GM12864 (cell line): ENCODE data around the gene HACE1.
A peak's percentile ranks its signal among the peaks of the same experiment; 100 is the strongest.

Experiments
- DNase-seq: peaks from one replicate; pipeline ENCODE4 v3.0.0-alpha.2; 2011; ENCODE audit warnings: low read depth
- H3K4me3 ChIP-seq: 2 replicates; pipeline ENCODE4 v1.5.1; 2011; ENCODE audit warnings: mild to moderate bottlenecking, low read depth, low read length, control low read depth
- CTCF ChIP-seq: IDR thresholded peaks from 2 replicates; pipeline ENCODE4 v1.5.1; 2011; ENCODE audit warnings: low read depth, mild to moderate bottlenecking, moderate library complexity, low read length, control low read depth, inconsistent platforms; ENCODE audit errors: missing control alignments

Gene HACE1

GRCh38 chr6:104796031-104796785 lies 63.5 kb downstream of the HACE1 start:
- H3K4me3 ChIP-seq = no peak overlapping the region
- DNase-seq = no peak
- no peak for TF ChIP-seq CTCF

GRCh38 chr6:104795363-104795762 lies 64.4 kb downstream of the HACE1 start:
- no peak overlapping the region for H3K4me3 ChIP-seq
- no peak for DNase-seq
- TF ChIP-seq CTCF = no peak

GRCh38 chr6:104789770-104790190 lies 69.9 kb downstream of the HACE1 start:
- peak; percentile 16 for DNase-seq
- H3K4me3 ChIP-seq = no peak overlapping the region; the same call in 1 of the 2 replicates
- peak; percentile 36 for TF ChIP-seq CTCF

GRCh38 chr6:104788400-104788799 lies 71.3 kb downstream of the HACE1 start:
- no peak for DNase-seq
- no peak overlapping the region for H3K4me3 ChIP-seq
- TF ChIP-seq CTCF = no peak

GRCh38 chr6:104787305-104787704 lies 72.4 kb downstream of the HACE1 start:
- no peak for TF ChIP-seq CTCF
- H3K4me3 ChIP-seq = no peak overlapping the region
- no peak for DNase-seq

GRCh38 chr6:104784884-104785283 lies 74.8 kb downstream of the HACE1 start:
- H3K4me3 ChIP-seq = no peak overlapping the region
- DNase-seq = no peak
- TF ChIP-seq CTCF = no peak

GRCh38 chr6:104771258-104771832 lies 88.4 kb downstream of the HACE1 start:
- no peak for TF ChIP-seq CTCF
- DNase-seq = no peak
- no peak overlapping the region for H3K4me3 ChIP-seq
